Endothelial cell (in vitro differentiated cells): ENCODE results near the gene CEBPZOS. TPM values are rescaled to one million over a fixed set of nuclear protein-coding genes. Genes with fewer than 3 reads are reported as not detected.
A peak's percentile ranks its signal among the peaks of the same experiment; 100 is the strongest.

Source experiments
- DNase-seq: peaks from one replicate; pipeline ENCODE4 v3.0.0; 2021; ENCODE audit warnings: low spot score
- H3K27ac Mint-ChIP-seq: one replicate; pipeline ENCODE4 v1.8.0; 2021; ENCODE audit warnings: mixed read lengths, inconsistent platforms; ENCODE audit not compliant: unreplicated experiment
- H3K27me3 Mint-ChIP-seq: one replicate; pipeline ENCODE4 v1.8.0; 2021; ENCODE audit warnings: mild to moderate bottlenecking, moderate library complexity, mixed read lengths, inconsistent platforms; ENCODE audit not compliant: unreplicated experiment
- H3K36me3 Mint-ChIP-seq: one replicate; pipeline ENCODE4 v1.8.0; 2021; ENCODE audit warnings: mild to moderate bottlenecking, low read depth, mixed read lengths, inconsistent platforms; ENCODE audit not compliant: unreplicated experiment
- H3K4me1 Mint-ChIP-seq: one replicate; pipeline ENCODE4 v1.8.0; 2021; ENCODE audit warnings: mild to moderate bottlenecking, mixed read lengths, inconsistent platforms; ENCODE audit not compliant: unreplicated experiment
- H3K4me3 Mint-ChIP-seq: one replicate; pipeline ENCODE4 v1.8.0; 2021; ENCODE audit warnings: mild to moderate bottlenecking, mixed read lengths, inconsistent platforms; ENCODE audit not compliant: unreplicated experiment
- H3K9me3 Mint-ChIP-seq: one replicate; pipeline ENCODE4 v1.8.0; 2021; ENCODE audit warnings: mixed read lengths, inconsistent platforms; ENCODE audit not compliant: unreplicated experiment
- CTCF ChIP-seq: fragments of 200-600 bp; sonication (generic); IDR thresholded peaks from one replicate; pipeline ENCODE4 v1.5.0; 2021; ENCODE audit warnings: antibody characterized with exemption; ENCODE audit not compliant: unreplicated experiment
- total RNA-seq: library from RNA; stranded (reverse); fragmentation: NEBNext Ultra II Directional; extraction: Animal tissue kit (Norgen Biotek cat#: 25700); gene quantifications from one replicate; pipeline ENCODE4 v1.2.1, GENCODE V29; 2021; ENCODE audit not compliant: unreplicated experiment

Gene CEBPZOS
- total RNA-seq, 1 donor from 2014 or later, result 18.5 TPM

- peak; percentile 4 for DNase-seq
- Mint-ChIP-seq H3K4me1 (peaks cover 8% of the 10 kb centered on the region), H3K4me3 (no peak overlapping the region), H3K36me3 (peaks cover 13% of the 10 kb centered on the region), H3K27me3 (no peaks in the 10 kb centered on the region), H3K9me3 (no peaks in the 10 kb centered on the region), H3K27ac (no peak overlapping the region)
- no peak for TF ChIP-seq CTCF
These were observed 34.3 kb downstream of the CEBPZOS start for GRCh38 chr2:37230581-37230980.

- DNase-seq, result peak; percentile 82
- Mint-ChIP-seq H3K9me3 (no peaks in the 10 kb centered on the region), H3K27ac (no peak within 1 kb of the TSS), H3K4me3 (no peak within 1 kb of the TSS), H3K27me3 (no peaks in the 10 kb centered on the region), H3K36me3 (peaks cover 18% of the 10 kb centered on the region), H3K4me1 (peaks cover 4% of the 10 kb centered on the region)
- no peak for TF ChIP-seq CTCF
These were observed 35.2 kb downstream of the CEBPZOS start, which contains the start of the genes CEBPZ and NDUFAF7 for GRCh38 chr2:37231241-37232130. CEBPZ (minus strand) TSS chr2:37231596; CDS start chr2:37231567, 29 bp downstream. NDUFAF7 (plus strand) TSS chr2:37231658; CDS start chr2:37231706, 48 bp downstream.

- Mint-ChIP-seq H3K4me3 (no peak overlapping the region), H3K27me3 (no peaks in the 10 kb centered on the region), H3K9me3 (no peaks in the 10 kb centered on the region), H3K27ac (no peak overlapping the region), H3K4me1 (peaks cover 2% of the 10 kb centered on the region), H3K36me3 (peaks cover 15% of the 10 kb centered on the region)
- no peak for TF ChIP-seq CTCF
- peak; percentile 12 for DNase-seq
These were observed 36.0 kb downstream of the CEBPZOS start for GRCh38 chr2:37232131-37232933.

GRCh38 chr2:37243435-37243834, 47.1 kb downstream of the CEBPZOS start:
- H3K9me3 Mint-ChIP-seq, result no peaks in the 10 kb centered on the region
- H3K4me3 Mint-ChIP-seq, result peak overlapping the region; percentile 29
- TF ChIP-seq CTCF, result no peak
- peaks cover 2% of the 10 kb centered on the region for H3K27me3 Mint-ChIP-seq
- no peak overlapping the region for H3K27ac Mint-ChIP-seq
- H3K4me1 Mint-ChIP-seq, result no peaks in the 10 kb centered on the region
- no peak for DNase-seq
- peaks cover 26% of the 10 kb centered on the region for H3K36me3 Mint-ChIP-seq
